HUES48 (cell line): Measurements from ENCODE around the gene RBM45.
A peak's percentile ranks its signal among the peaks of the same experiment; 100 is the strongest.

Experiments
- H3K27ac ChIP-seq: one replicate; pipeline ENCODE4 v1.7.0; 2013; ENCODE audit warnings: low read depth, low read length, inconsistent platforms
- H3K27me3 ChIP-seq: 2 replicates; pipeline ENCODE4 v1.6.1; 2013; ENCODE audit warnings: mild to moderate bottlenecking, low read length; ENCODE audit not compliant: control insufficient read depth, insufficient read depth
- H3K36me3 ChIP-seq: 2 replicates; pipeline ENCODE4 v1.6.1; 2013; ENCODE audit warnings: low read length; ENCODE audit not compliant: control insufficient read depth, insufficient read depth
- H3K4me1 ChIP-seq: 2 replicates; pipeline ENCODE4 v1.6.1; 2013; ENCODE audit warnings: mild to moderate bottlenecking, low read length; ENCODE audit not compliant: control insufficient read depth, insufficient read depth
- H3K4me3 ChIP-seq: 2 replicates; pipeline ENCODE4 v1.5.1; 2013; ENCODE audit warnings: mild to moderate bottlenecking, low read depth, low read length
- H3K9ac ChIP-seq: 2 replicates; pipeline ENCODE4 v1.6.1; 2013; ENCODE audit warnings: mild to moderate bottlenecking, low read depth, low read length, moderate library complexity
- H3K9me3 ChIP-seq: 2 replicates; pipeline ENCODE4 v1.6.1; 2013; ENCODE audit warnings: low read length; ENCODE audit not compliant: control insufficient read depth, insufficient read depth

The RBM45 gene

DNA sequence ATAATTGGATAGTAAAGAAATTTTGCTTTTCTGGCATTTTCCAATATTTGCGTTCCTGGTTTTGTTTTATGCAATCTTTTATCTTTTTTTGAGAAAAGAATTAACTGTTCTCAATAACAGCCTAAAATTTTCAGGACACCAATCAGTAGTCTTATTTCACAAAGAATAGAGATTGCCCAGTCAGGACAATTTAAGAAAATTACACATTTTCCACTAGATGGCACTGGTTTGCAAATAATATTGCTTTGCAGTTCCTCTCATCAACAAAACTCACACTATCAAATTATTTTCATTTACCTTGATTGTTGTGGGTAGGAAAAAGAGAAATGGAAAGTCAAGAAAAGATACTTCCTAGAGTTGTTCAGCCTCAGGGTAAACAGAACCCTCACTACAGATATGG is 2.4 kb upstream of the RBM45 start:
- H3K9me3 ChIP-seq: no peaks in the 10 kb centered on the region
- no peaks in the 10 kb centered on the region for H3K36me3 ChIP-seq
- H3K27me3 ChIP-seq: no peaks in the 10 kb centered on the region
- H3K27ac ChIP-seq: no peak overlapping the region
- H3K4me3 ChIP-seq: no peak overlapping the region
- H3K9ac ChIP-seq: no peak overlapping the region
- no peaks in the 10 kb centered on the region for H3K4me1 ChIP-seq

DNA sequence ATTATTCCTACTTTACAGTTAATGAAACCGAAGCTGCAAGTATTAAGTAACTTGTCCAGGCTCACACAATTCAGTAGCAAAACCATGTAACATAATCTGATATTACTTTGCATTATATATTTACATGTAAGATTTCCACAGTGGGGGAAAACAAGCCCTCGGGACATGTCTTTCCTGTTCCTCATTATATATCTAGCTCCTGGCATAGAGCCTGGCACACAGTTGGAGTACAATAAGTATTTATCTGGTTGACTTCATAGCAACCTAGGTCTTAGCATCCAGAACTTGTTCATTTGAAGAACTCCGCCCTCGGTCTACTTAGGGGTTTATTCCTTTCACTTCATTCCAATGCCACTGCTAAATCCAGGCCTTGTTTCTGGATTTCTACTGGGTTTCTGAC is 1.6 kb upstream of the RBM45 start:
- Histone ChIP-seq H3K4me3 (no peak overlapping the region), H3K27ac (no peak overlapping the region), H3K9me3 (no peaks in the 10 kb centered on the region), H3K9ac (no peak overlapping the region), H3K4me1 (no peaks in the 10 kb centered on the region), H3K27me3 (no peaks in the 10 kb centered on the region), H3K36me3 (no peaks in the 10 kb centered on the region)

DNA sequence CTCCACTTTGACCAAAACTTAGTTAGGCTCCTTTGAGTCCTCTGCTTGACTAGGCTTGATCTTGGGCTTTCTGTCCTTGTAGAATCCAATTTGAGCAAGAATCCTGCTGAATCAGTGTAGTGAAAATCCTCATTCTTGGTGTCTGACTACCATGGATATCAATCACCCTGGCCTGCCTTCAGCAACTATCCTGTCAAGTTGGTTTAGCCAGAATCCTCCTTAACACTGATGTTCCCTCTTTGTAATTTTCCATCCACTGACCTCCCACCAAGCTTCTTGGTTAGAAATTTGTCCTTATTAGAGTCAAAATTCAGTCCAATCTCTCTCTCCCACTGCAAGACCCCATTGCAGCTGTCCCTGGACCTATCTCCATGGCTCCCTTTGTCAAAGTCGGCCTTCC is 494 bp upstream of the RBM45 start:
- H3K27ac ChIP-seq: no peak overlapping the region
- no peaks in the 10 kb centered on the region for H3K9me3 ChIP-seq
- H3K36me3 ChIP-seq: no peaks in the 10 kb centered on the region
- H3K4me3 ChIP-seq: no peak overlapping the region
- H3K4me1 ChIP-seq: no peaks in the 10 kb centered on the region
- H3K9ac ChIP-seq: no peak overlapping the region
- H3K27me3 ChIP-seq: no peaks in the 10 kb centered on the region

DNA sequence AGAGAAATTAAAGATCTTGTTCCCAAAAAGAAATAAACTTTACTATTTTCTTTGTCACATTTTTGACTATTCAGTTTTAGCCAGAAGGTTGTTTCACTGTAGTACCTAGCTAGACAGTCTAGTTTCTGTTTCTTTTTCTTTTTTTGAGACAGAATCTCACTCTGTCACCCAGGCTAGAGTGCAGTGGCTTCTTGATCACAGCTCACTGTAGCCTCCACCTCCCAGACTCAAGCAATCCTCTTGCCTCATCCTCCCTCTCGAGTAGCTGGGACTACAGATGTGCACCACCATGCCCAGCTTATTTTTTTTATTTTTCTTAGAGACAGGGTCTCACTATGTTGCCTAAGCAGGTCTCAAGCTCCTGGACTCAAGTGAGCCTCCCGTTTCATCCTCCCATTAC is 2.2 kb downstream of the RBM45 start:
- Histone ChIP-seq H3K9ac (no peak overlapping the region), H3K4me3 (no peak overlapping the region), H3K27ac (no peak overlapping the region)

DNA sequence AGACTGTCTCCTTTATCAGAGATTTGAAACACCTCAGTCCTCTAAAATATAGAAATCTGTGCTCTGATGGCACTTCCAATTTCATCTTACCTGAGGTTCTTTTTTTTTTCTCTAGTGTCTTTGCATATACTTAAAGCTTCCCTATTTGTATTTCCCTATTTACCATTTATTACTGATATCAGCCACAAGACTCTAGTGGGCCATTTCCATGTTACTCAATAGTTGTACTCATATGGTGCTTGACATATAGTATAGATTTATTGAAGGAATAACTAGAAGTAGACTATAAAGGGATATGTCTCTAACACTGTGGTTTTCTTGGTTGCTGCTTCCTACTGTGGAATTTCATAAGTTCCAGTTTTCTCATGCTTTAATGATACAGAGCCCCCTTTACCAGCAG is 3.0 kb downstream of the RBM45 start:
- Histone ChIP-seq H3K9ac (no peak overlapping the region), H3K27ac (no peak overlapping the region), H3K4me1 (no peaks in the 10 kb centered on the region), H3K27me3 (no peaks in the 10 kb centered on the region), H3K9me3 (no peaks in the 10 kb centered on the region), H3K36me3 (no peaks in the 10 kb centered on the region), H3K4me3 (no peak overlapping the region)

More for the DNA sequence above, 2.2 kb downstream of the RBM45 start:
- Histone ChIP-seq H3K9me3 (no peaks in the 10 kb centered on the region), H3K36me3 (no peaks in the 10 kb centered on the region), H3K27me3 (no peaks in the 10 kb centered on the region), H3K4me1 (no peaks in the 10 kb centered on the region)

DNA sequence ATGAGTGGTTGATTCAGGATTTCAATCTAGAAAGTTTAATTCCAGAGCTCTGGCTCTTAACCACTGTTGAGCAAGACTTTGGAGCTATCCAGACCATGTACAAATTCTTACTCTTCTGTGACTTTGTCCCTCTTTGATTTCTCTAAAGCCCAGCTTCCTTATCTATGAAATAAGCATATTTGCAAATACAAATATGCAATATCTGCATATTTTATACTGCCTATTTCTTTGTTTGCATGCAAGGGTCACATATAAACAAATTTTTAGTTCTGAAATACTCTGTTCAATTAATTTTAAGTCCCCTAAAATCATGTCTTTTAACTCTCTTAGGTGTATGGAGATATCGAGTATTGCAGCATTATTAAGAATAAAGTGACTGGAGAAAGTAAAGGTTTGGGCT is 5.5 kb downstream of the RBM45 start:
- peaks cover 10% of the 10 kb centered on the region; the same call in 1 of the 2 replicates for H3K36me3 ChIP-seq

DNA sequence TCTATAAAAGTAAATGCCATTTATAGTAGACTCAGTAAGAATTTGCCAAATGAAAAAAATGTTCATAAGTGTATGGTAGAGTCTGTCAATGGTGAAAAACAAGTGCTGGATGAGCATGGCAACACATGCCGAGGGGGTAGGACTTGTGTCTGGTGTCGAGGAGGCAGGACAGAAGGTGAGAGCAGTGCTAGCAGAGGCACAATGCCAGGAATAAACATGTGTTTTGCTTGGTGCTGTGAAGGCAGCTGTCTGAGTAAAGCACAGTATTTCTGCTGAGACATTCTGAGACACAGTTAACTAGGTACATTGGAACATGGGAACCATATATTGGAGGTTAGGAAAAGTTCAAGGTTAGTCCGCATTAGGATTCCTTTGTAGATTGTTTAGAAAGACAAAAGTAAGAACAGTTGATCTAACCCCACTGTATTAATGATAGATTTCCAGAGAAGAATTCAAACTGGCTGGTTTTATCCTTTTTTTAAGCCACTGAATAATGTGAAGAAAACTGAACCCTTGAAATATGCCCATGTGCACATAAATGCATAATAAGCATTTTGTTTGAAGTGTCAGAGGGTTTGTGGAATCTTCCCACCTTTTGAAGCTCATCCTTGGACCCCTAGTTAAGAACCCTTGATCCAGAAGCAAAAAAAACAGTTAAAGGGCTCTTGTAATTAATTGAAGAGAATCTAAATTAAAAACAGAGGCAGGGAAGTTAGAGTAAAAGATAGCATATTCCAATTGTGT is 7.1 kb downstream of the RBM45 start:
- H3K9me3 ChIP-seq: no peaks in the 10 kb centered on the region
- H3K27ac ChIP-seq: no peak overlapping the region
- H3K4me3 ChIP-seq: no peak overlapping the region
- H3K4me1 ChIP-seq: no peaks in the 10 kb centered on the region
- H3K9ac ChIP-seq: no peak overlapping the region
- no peaks in the 10 kb centered on the region for H3K27me3 ChIP-seq
- H3K36me3 ChIP-seq: peaks cover 24% of the 10 kb centered on the region

More for the DNA sequence above, 5.5 kb downstream of the RBM45 start:
- Histone ChIP-seq H3K4me3 (no peak overlapping the region), H3K9ac (no peak overlapping the region), H3K27me3 (no peaks in the 10 kb centered on the region), H3K27ac (no peak overlapping the region), H3K9me3 (no peaks in the 10 kb centered on the region), H3K4me1 (no peaks in the 10 kb centered on the region)

DNA sequence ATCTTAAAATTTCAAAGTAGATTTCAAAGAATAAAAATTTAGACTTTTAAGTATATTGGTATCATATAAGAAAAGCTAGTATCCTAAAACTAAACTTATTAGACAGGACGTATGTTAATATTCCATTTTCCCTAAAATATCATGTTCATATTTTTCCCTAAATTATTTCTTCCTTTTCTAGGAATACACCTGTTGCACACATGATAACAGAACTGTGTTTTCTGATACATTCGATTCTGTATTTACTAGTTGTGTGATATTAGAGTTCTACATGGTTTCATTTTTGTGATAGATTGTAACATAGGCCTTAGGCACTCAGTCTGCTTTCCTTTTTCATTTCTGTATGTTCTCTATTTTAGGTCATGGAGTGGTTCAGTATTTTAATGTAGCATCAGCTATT is 10.9 kb downstream of the RBM45 start:
- no peaks in the 10 kb centered on the region for H3K9me3 ChIP-seq
- H3K27me3 ChIP-seq: no peaks in the 10 kb centered on the region
- no peak overlapping the region for H3K9ac ChIP-seq
- H3K4me3 ChIP-seq: no peak overlapping the region
- H3K36me3 ChIP-seq: peaks cover 27% of the 10 kb centered on the region
- no peak overlapping the region for H3K27ac ChIP-seq
- H3K4me1 ChIP-seq: peaks cover 27% of the 10 kb centered on the region

DNA sequence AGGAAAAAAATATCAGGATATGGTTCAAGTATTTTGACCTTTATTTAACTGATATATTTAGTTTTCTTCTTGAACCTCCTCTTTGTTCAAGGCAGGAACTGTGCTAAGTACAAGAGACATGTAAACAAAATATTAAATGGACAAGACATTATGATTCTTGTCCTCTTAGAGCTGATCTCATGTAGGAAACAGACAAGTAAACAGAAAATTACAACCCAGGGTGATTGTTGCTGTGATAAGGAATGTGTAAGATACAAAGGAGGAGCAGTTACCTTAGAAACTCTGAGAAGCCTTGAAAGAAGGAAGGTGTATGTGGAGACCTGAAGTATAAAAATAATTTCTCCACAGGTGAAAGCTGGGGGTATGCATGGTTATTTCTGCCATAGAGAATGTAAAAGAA is 12.9 kb downstream of the RBM45 start:
- no peak overlapping the region for H3K4me3 ChIP-seq
- H3K27me3 ChIP-seq: no peaks in the 10 kb centered on the region
- H3K36me3 ChIP-seq: peaks cover 27% of the 10 kb centered on the region
- no peak overlapping the region for H3K9ac ChIP-seq
- H3K9me3 ChIP-seq: no peaks in the 10 kb centered on the region
- H3K4me1 ChIP-seq: peaks cover 29% of the 10 kb centered on the region
- H3K27ac ChIP-seq: no peak overlapping the region

DNA sequence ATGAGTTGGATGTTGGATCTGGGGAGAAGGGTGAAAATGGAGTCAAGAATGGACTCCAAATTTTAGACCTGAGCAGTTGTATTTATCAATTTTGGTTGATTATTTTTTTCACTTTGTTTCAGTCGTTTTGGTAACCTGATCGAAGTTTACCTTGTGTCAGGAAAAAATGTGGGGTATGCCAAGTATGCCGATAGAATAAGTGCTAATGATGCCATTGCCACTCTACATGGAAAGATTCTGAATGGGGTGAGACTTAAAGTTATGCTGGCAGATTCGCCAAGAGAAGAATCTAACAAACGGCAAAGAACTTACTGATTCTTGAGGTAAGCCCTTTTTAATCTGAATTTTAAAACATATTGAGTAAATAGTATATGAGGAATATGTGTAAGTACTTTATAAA is 13.6 kb downstream of the RBM45 start:
- no peak overlapping the region for H3K9ac ChIP-seq
- peaks cover 29% of the 10 kb centered on the region for H3K4me1 ChIP-seq
- H3K27me3 ChIP-seq: no peaks in the 10 kb centered on the region
- H3K27ac ChIP-seq: no peak overlapping the region
- H3K9me3 ChIP-seq: no peaks in the 10 kb centered on the region
- H3K4me3 ChIP-seq: peak overlapping the region; percentile 0; the same call in 1 of the 2 replicates
- peaks cover 27% of the 10 kb centered on the region for H3K36me3 ChIP-seq

DNA sequence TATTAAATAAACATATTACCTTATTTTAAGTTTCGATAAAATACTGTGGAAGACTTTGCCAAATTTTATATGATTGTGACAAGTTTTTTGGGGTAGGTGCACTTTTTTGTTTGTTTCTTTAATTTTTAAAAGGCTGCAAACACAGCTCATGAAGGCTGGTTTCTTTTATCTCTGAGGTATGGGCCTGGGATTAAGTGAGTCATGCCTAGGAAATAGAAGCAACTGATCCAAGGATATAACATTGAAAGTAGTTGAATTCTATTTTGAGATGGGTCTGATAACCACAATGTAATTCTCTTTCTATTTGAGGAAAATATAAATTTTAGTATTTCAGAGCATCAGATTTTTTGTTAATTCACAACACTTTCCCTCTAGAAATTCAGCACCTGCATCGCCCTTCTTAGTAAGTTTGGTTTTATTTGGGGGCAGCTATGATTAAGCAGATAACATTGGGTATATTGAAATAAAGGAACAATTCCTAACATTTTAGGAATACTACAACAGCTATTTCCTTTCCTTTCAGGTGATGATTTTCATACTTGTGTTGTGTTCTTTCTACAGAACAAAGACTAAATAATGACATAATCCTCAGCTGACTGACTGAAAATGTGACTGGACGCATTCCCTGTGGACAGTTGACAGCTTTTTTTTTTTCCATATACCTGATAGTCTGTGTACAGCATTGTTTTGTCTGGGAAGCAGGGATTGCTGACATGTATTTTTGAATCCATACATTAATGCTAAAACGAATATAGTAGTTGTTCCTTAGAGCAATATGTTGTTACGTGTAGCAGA is 16.8 kb downstream of the RBM45 start:
- Histone ChIP-seq H3K36me3 (peaks cover 7% of the 10 kb centered on the region; the same call in 1 of the 2 replicates), H3K4me1 (peaks cover 35% of the 10 kb centered on the region), H3K27ac (no peak overlapping the region), H3K9ac (no peak overlapping the region), H3K27me3 (no peaks in the 10 kb centered on the region), H3K9me3 (no peaks in the 10 kb centered on the region), H3K4me3 (no peak overlapping the region)
